Endothelial cell of umbilical vein (primary cell): ENCODE results near the gene CNTN1. TPM values are rescaled to one million over a fixed set of nuclear protein-coding genes. Genes with fewer than 3 reads are reported as not detected.

Experiments used
- BruUV-seq: library from RNA; stranded (reverse); fragments of 400-500 nt; replicated peaks from 2 replicates; lab custom pipeline; 2021; lab: Mats Ljungman, UMichigan
- CTCF ChIA-PET: fragments of 300-600, 350-600 bp; sonication (Branson Sonifier 250); formaldehyde crosslinking; loops from one replicate; lab custom pipeline; 2021; ENCODE audit warnings: antibody characterized with exemption, inconsistent platforms; lab: Charles Lee
- POLR2A ChIA-PET: fragments of 300-600, 350-600 bp; sonication (Branson Sonifier 250); formaldehyde crosslinking; loops from one replicate; lab custom pipeline; 2021; ENCODE audit warnings: antibody characterized with exemption, inconsistent platforms; lab: Charles Lee
- DNase-seq: peaks from one replicate; pipeline ENCODE4 v3.0.0-alpha.2; 2011; ENCODE audit warnings: low read depth, low spot score
- FAIRE-seq: peaks from 2 replicates; lab custom pipeline; 2011; peaks lifted over from hg19 to GRCh38; lab: Jason Lieb, UNC
- H2AFZ ChIP-seq: 2 replicates; pipeline ENCODE4 v1.6.0; 2012; ENCODE audit warnings: low read depth, low read length, control low read depth, inconsistent platforms
- H3K27ac ChIP-seq: 2 replicates; pipeline ENCODE4 v1.5.1; 2011; ENCODE audit warnings: low read depth, mild to moderate bottlenecking, control low read depth, low read length, moderate library complexity; ENCODE audit not compliant: insufficient read depth
- H3K27me3 ChIP-seq, 2 experiments: 2 replicates each; pipeline versions ENCODE4 v1.6.0 to v1.6.1; 2011; ENCODE audit warnings: low read length in 2 of 2, mixed read lengths in 1 of 2; ENCODE audit not compliant: control insufficient read depth in 2 of 2, insufficient read depth in 2 of 2
- H3K36me3 ChIP-seq, 2 experiments: 2 replicates in 1 of 2; 3 replicates in 1 of 2; pipeline ENCODE4 v1.5.1; 2011; ENCODE audit warnings: low read length in 2 of 2, mild to moderate bottlenecking in 1 of 2, moderate library complexity in 1 of 2; ENCODE audit not compliant: control insufficient read depth in 2 of 2, insufficient read depth in 2 of 2; ENCODE audit errors: extremely low read depth in 1 of 2
- H3K4me1 ChIP-seq: 3 replicates; pipeline ENCODE4 v1.5.1; 2011; ENCODE audit warnings: mild to moderate bottlenecking, low read length; ENCODE audit not compliant: control insufficient read depth, insufficient read depth; ENCODE audit errors: extremely low read depth
- H3K4me2 ChIP-seq: 2 replicates; pipeline ENCODE4 v1.6.1; 2011; ENCODE audit warnings: low read length, control low read depth, mixed read lengths; ENCODE audit not compliant: insufficient read depth
- H3K4me3 ChIP-seq, 3 experiments: fragments of 200-600 bp in 1 of 3; sonication (generic), shearing (Covaris generic) in 1 of 3; replicated peaks in 1 of 3; 2 replicates each; pipeline ENCODE4 v1.5.1; 2011 to 2016; ENCODE audit warnings: control low read depth in 3 of 3, low read length in 3 of 3, mild to moderate bottlenecking in 2 of 3, inconsistent platforms in 1 of 3, low read depth in 1 of 3, moderate library complexity in 1 of 3; ENCODE audit not compliant: insufficient read depth in 1 of 3
- H3K79me2 ChIP-seq: 2 replicates; pipeline ENCODE4 v1.6.0; 2012; ENCODE audit warnings: low read length, inconsistent platforms; ENCODE audit not compliant: control insufficient read depth, insufficient read depth
- H3K9ac ChIP-seq: replicated peaks from 2 replicates; pipeline ENCODE3; 2011; ENCODE audit warnings: low read length, control low read depth; ENCODE audit not compliant: insufficient read depth; ENCODE audit errors: extremely low read depth
- H3K9me1 ChIP-seq: replicated peaks from 3 replicates; pipeline ENCODE4 v1.6.0; 2011; ENCODE audit warnings: mild to moderate bottlenecking, low read length; ENCODE audit not compliant: control insufficient read depth, insufficient read depth; ENCODE audit errors: extremely low read depth
- H3K9me3 ChIP-seq: replicated peaks from 2 replicates; pipeline ENCODE4 v1.5.1; 2012; ENCODE audit warnings: low read length, inconsistent platforms; ENCODE audit not compliant: control insufficient read depth, insufficient read depth
- H4K20me1 ChIP-seq: replicated peaks from 2 replicates; pipeline ENCODE3; 2011; ENCODE audit warnings: mild to moderate bottlenecking, low read length; ENCODE audit not compliant: control insufficient read depth, insufficient read depth; ENCODE audit errors: extremely low read depth
- EZH2 ChIP-seq: IDR thresholded peaks from 2 replicates; pipeline ENCODE4 v1.6.1; 2012; ENCODE audit warnings: borderline replicate concordance, low read depth, mild to moderate bottlenecking, moderate library complexity, low read length, inconsistent platforms; ENCODE audit not compliant: severe bottlenecking
- FOS ChIP-seq: IDR thresholded peaks from 2 replicates; pipeline ENCODE4 v1.6.1; 2011; ENCODE audit warnings: mild to moderate bottlenecking, low read length, moderate library complexity, borderline replicate concordance; ENCODE audit not compliant: insufficient read depth
- GATA2 ChIP-seq: IDR thresholded peaks from 2 replicates; pipeline ENCODE4 v1.7.0; 2011; ENCODE audit warnings: low read depth, mild to moderate bottlenecking, moderate library complexity, mixed read lengths, low read length; ENCODE audit not compliant: insufficient read length, insufficient read depth
- JUN ChIP-seq: IDR thresholded peaks from 2 replicates; pipeline ENCODE4 v1.6.1; 2011; ENCODE audit warnings: borderline replicate concordance, low read depth; ENCODE audit not compliant: insufficient read length, insufficient read depth
- MYC ChIP-seq: IDR thresholded peaks from one replicate; pipeline ENCODE4 v1.6.1; 2011; ENCODE audit warnings: mild to moderate bottlenecking, low read depth, low read length
- POLR2A ChIP-seq: IDR thresholded peaks from 2 replicates; pipeline ENCODE4 v1.6.1; 2012; ENCODE audit warnings: low read depth, mild to moderate bottlenecking, control low read depth, low read length
- POLR2AphosphoS5 ChIP-seq: IDR thresholded peaks from 2 replicates; pipeline ENCODE4 v1.6.1; 2012; ENCODE audit warnings: low read depth, mild to moderate bottlenecking, control low read depth, low read length, moderate library complexity; ENCODE audit not compliant: insufficient read depth
- dilution Hi-C: fragments of 300-500 bp; cut with MboI; formaldehyde crosslinking; loops from one replicate; pipeline ENCODE4 v1.15.0; 2019; ENCODE audit warnings: low sequenced_read_pairs; ENCODE audit not compliant: extremely low pct_ligation_motif_present
- intact Hi-C: fragments of 100-400 bp; cut with micrococcal nuclease; formaldehyde crosslinking; loops from one replicate; pipeline ENCODE4 v1.10.0; 2022
- polyA plus RNA-seq, 4 experiments: library from polyadenylated mRNA; depleted of rRNA in 3 of 4; stranded (reverse) in 3 of 4; unstranded in 1 of 4; fragments of >200 nt; gene quantifications; 2 replicates each; pipeline versions ENCODE4 v1.2.1 to v1.2.3, GENCODE V29; 2011 to 2012; ENCODE audit warnings: missing spikeins in 1 of 4
- total RNA-seq: library from RNA; stranded (reverse); gene quantifications from 2 replicates; pipeline ENCODE4 v1.2.3, GENCODE V29; 2021
- TF ChIP-seq, protein P1 (sequence below): IDR thresholded peaks from 2 replicates; pipeline ENCODE4 v1.6.1; 2011; ENCODE audit not compliant: insufficient read depth, insufficient read length
- TF ChIP-seq, protein P2 (sequence below), 2 donors: IDR thresholded peaks; 1 replicate in 1 of 2; 2 replicates in 1 of 2; pipeline ENCODE4 v1.5.1; 2011; ENCODE audit warnings: low read length in 2 of 2, mild to moderate bottlenecking in 2 of 2, moderate library complexity in 2 of 2, control low read depth in 1 of 2, inconsistent platforms in 1 of 2, low read depth in 1 of 2; ENCODE audit not compliant: insufficient read depth in 1 of 2; ENCODE audit errors: extremely low read depth in 1 of 2

CNTN1 gene
- total and polyA plus RNA-seq, 2 donors (not counting 3 experiments of a cell fraction or from before 2014, with no cell fraction given) = 0.07 TPM; not detected in 1

- ChIA-PET CTCF (no interaction called here), POLR2A (no interaction called here)
- no peaks in the 10 kb centered on the region for H3K36me3 ChIP-seq
- no peaks in the 10 kb centered on the region for H3K4me1 ChIP-seq
- no TSS peak for BruUV-seq
- DNase-seq = no peak
- H3K27ac ChIP-seq = no peak overlapping the region
- no peak overlapping the region for H3K4me2 ChIP-seq
- H3K9me3 ChIP-seq = no peaks in the 10 kb centered on the region
- H3K27me3 ChIP-seq = no peaks in the 10 kb centered on the region
- no peak overlapping the region for H2AFZ ChIP-seq
- dilution Hi-C loops = no loop called here
- no peak overlapping the region for H3K4me3 ChIP-seq
- H4K20me1 ChIP-seq = no peaks in the 10 kb centered on the region
- TF ChIP-seq POLR2A = no peak
- no peak for TF ChIP-seq MYC
- no peak for TF ChIP-seq EZH2
- TF ChIP-seq FOS = no peak
- TF ChIP-seq, protein P1, sequence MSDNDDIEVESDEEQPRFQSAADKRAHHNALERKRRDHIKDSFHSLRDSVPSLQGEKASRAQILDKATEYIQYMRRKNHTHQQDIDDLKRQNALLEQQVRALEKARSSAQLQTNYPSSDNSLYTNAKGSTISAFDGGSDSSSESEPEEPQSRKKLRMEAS = no peak
- TF ChIP-seq, protein P2, sequence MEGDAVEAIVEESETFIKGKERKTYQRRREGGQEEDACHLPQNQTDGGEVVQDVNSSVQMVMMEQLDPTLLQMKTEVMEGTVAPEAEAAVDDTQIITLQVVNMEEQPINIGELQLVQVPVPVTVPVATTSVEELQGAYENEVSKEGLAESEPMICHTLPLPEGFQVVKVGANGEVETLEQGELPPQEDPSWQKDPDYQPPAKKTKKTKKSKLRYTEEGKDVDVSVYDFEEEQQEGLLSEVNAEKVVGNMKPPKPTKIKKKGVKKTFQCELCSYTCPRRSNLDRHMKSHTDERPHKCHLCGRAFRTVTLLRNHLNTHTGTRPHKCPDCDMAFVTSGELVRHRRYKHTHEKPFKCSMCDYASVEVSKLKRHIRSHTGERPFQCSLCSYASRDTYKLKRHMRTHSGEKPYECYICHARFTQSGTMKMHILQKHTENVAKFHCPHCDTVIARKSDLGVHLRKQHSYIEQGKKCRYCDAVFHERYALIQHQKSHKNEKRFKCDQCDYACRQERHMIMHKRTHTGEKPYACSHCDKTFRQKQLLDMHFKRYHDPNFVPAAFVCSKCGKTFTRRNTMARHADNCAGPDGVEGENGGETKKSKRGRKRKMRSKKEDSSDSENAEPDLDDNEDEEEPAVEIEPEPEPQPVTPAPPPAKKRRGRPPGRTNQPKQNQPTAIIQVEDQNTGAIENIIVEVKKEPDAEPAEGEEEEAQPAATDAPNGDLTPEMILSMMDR (IDR thresholded peaks at IDR 0.05; ENCODE audit: extremely low read depth in 1 of 2, insufficient read depth in 1 of 2, low read depth in 1 of 2, low read length in 2 of 2) = no peak
- no peak for TF ChIP-seq GATA2
- TF ChIP-seq POLR2AphosphoS5 = no peak
- no peak for TF ChIP-seq JUN
- FAIRE-seq = no peak
- intact Hi-C loops = no loop called here
- H3K79me2 ChIP-seq = no peaks in the 10 kb centered on the region
- no peak overlapping the region for H3K9ac ChIP-seq
- H3K9me1 ChIP-seq = no peaks in the 10 kb centered on the region
Observed at GRCh38 chr12:40802656-40803055, 110.4 kb downstream of the CNTN1 start.
